Measurements from ENCODE around the gene CSMD2. TPM values are rescaled to one million over a fixed set of nuclear protein-coding genes. Genes with fewer than 3 reads are reported as not detected.

CSMD2 gene
- total RNA-seq, 1 experiment from 2014 or later = 0.22 TPM

GRCh38 chr1:33824971-33825370 is 340.1 kb downstream of the CSMD2 start:
- no peak overlapping the region for H3K4me3 ChIP-seq (replicated peaks in 1 of 2; ENCODE audit: low read depth in 1 of 2, low read length in 2 of 2)
- no peak for ATAC-seq
- no peak overlapping the region for H2AFZ ChIP-seq (ENCODE audit: low read depth, low read length, poor library complexity, severe bottlenecking)
- no peaks in the 10 kb centered on the region for H3K4me1 ChIP-seq (ENCODE audit: control insufficient read depth in 1 of 2, insufficient read depth in 2 of 2, low read length in 2 of 2)
- H3K9me3 ChIP-seq (ENCODE audit: control insufficient read depth in 1 of 2, insufficient read depth in 1 of 2, low read depth in 1 of 2, low read length in 2 of 2) = no peaks in the 10 kb centered on the region
- no peak for DNase-seq (ENCODE audit: low read depth, low spot score)
- no peaks in the 10 kb centered on the region for H4K20me1 ChIP-seq (ENCODE audit: insufficient read depth)
- POLR2A ChIA-PET = no interaction called here
- intact Hi-C loops (cut with micrococcal nuclease) = no loop called here
- CTCF ChIA-PET = no interaction called here
- no peaks in the 10 kb centered on the region for H3K79me2 ChIP-seq (ENCODE audit: insufficient read depth, low read length)
- H3K9ac ChIP-seq (ENCODE audit: low read length) = no peak overlapping the region
- RAD21 ChIA-PET (ENCODE audit: low non-redundant PET in 1 of 2, low total read pairs in 2 of 2, uncharacterized antibody in 2 of 2, unreplicated experiment in 2 of 2) = no interaction called here
- no peaks in the 10 kb centered on the region for H3K36me3 ChIP-seq (ENCODE audit: control insufficient read depth in 1 of 2, insufficient read depth in 2 of 2, low read length in 2 of 2)
- H3K4me2 ChIP-seq (ENCODE audit: low read length) = no peak overlapping the region
- TF ChIP-seq CEBPB (IDR thresholded peaks at IDR 0.05; ENCODE audit: low read depth) (no peak), SRF (IDR thresholded peaks at IDR 0.05; ENCODE audit: low read depth) (no peak), CTCF (IDR thresholded peaks at IDR 0.05 in 2 of 3, conservative IDR thresholded peaks at IDR 0.05 in 1 of 3; ENCODE audit: borderline replicate concordance in 1 of 3, insufficient read depth in 1 of 3, low read depth in 2 of 3, low read length in 2 of 3) (no peak), POLR2AphosphoS5 (IDR thresholded peaks at IDR 0.05; ENCODE audit: low read depth, low read length) (no peak), ZBTB33 (IDR thresholded peaks at IDR 0.05; ENCODE audit: extremely low read depth, insufficient replicate concordance, low read length) (no peak), TCF7L2 (IDR thresholded peaks at IDR 0.05; ENCODE audit: borderline replicate concordance, extremely low read depth, insufficient read depth, insufficient read length) (no peak), MAX (IDR thresholded peaks at IDR 0.05) (no peak), SP1 (IDR thresholded peaks at IDR 0.05; ENCODE audit: low read depth) (no peak), ZNF274 (IDR thresholded peaks at IDR 0.05; ENCODE audit: low read depth, low read length) (no peak), ATF3 (IDR thresholded peaks at IDR 0.05) (no peak), ELF1 (IDR thresholded peaks at IDR 0.05; ENCODE audit: borderline replicate concordance, low read depth) (no peak), ZFX (IDR thresholded peaks at IDR 0.05) (no peak), POLR2A (IDR thresholded peaks at IDR 0.05; ENCODE audit: borderline replicate concordance, extremely low read depth, insufficient read depth, insufficient read length) (no peak)
- H3K9me2 ChIP-seq (ENCODE audit: insufficient read depth) = no peaks in the 10 kb centered on the region
- H3K27ac ChIP-seq (ENCODE audit: low read depth, low read length) = no peak overlapping the region
- peaks cover 33% of the 10 kb centered on the region for H3K27me3 ChIP-seq (ENCODE audit: insufficient read depth, low read length)
- no TSS peak for BruUV-seq (replicated peaks)
